GM21737 (cell line): ENCODE data around the gene NUCKS1.

Experiments used
- ATAC-seq: cut with Tn5 transposase; IDR thresholded peaks from one replicate; pipeline ENCODE4 v1.9.1; 2021; ENCODE audit warnings: mild to moderate bottlenecking, moderate library complexity; ENCODE audit not compliant: unreplicated experiment

NUCKS1 gene

GRCh38 chr1:205703072-205703471 is 46.9 kb downstream of the NUCKS1 start:
- no peak for ATAC-seq

- no peak for ATAC-seq
Measured at GRCh38 chr1:205701891-205702290, 48.1 kb downstream of the NUCKS1 start.

DNA sequence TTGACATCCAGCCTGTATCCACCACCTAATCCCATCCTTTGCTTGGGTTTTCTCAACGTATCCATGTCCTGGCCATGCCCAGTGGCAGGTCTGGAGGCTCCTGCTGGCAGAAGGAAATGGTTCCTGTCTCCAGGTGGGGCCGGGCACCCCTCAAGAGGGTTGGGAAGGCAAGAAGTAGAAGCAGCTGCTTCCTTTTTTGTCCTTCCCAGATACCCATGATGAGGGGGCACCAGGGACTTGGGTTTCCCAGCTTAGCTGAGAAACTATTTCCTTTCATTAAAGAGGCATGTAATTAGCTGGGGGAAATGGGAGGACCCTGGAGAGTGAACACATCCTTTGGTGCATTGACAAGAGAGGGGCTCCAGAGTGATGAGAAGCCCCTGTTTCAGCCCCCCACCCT is 48.6 kb downstream of the NUCKS1 start:
- no peak for ATAC-seq

DNA sequence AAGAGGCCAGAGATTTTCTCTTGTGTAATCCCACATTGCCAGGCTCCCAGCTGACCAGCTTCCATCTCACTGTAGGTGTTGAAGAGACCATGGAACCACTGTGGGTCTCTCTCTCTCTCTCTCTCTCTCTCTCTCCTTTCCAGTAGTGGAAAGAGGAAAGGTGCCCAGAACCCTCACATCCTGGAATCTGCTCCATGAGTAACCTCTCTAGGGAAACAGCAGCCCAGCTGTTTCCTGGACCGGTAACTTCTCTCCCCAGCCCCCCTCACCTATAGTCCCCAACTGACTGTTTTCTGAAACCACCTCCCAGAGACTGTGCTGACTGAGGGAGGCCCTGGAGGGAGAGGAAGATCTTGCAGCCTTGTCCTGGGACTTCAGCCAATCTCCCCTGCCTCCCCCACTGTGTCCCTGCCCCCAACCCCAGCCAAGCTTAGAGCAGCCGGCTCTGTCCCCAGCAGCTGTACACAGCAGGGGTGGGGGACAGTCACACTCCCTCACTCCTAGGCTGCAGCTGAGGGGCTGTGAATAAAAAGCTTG is 49.0 kb downstream of the NUCKS1 start:
- no peak for ATAC-seq

GRCh38 chr1:205699416-205699815 is 50.6 kb downstream of the NUCKS1 start:
- no peak for ATAC-seq

GRCh38 chr1:205698921-205699320 is 51.1 kb downstream of the NUCKS1 start:
- ATAC-seq: no peak

DNA sequence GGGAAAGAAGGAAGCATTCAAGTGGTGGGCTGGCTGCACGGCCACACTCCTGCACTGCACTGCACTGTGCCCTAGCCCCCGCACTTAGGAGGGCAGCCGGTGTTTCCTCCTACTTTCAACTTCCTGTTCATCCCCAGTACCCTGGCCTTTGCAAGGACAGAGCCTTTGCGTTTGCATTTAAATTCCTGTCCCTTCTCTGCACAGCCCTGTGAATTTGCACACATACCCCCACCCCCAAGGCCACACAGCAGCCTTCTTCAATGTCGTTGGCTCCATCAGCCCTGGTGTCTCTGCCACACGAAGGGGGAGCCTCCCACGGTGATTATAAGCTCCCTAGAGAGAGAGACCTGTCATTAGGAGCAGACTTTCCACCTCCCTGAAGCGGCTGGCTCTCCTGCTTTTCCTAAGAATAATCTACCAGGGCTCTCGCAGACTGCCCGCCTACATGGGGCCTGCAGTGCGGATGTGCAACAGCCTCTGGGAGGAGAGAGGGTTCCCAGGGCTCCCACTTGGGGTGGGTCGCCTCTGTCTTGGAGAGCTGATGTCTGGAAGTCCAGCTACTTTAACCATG is 56.5 kb downstream of the NUCKS1 start:
- ATAC-seq: no peak

GRCh38 chr1:205692423-205692822 is 57.6 kb downstream of the NUCKS1 start:
- ATAC-seq: no peak

DNA sequence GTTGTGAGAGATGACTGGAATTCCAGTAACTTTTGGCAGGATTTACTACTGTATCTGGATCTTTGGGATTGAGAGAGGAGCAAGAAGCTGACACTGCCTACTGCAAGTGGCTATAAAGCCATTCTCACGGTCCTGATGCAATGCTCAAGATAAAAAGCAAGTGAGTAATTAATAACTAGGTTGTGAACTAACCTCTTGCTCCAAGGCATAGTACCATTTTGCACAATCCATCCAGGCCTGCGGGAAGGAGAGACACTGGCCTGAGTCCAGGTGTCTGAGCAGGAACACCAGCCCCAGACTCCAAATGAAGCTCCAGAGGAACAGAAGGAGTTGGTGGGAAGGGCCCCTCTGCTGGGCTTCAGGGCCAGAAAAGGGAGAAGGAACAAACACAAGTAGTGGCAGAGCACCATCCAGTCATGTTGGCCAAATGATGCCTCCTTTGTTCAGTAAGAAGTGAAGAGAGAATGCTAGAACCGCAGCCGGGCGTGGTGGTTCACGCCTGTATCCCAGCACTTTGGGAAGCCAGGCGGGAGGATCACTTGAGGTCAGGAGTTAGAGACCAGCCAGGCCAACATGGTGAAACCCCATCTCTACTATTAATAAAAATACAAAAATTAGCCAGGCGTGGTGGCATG is 59.7 kb downstream of the NUCKS1 start:
- no peak for ATAC-seq

DNA sequence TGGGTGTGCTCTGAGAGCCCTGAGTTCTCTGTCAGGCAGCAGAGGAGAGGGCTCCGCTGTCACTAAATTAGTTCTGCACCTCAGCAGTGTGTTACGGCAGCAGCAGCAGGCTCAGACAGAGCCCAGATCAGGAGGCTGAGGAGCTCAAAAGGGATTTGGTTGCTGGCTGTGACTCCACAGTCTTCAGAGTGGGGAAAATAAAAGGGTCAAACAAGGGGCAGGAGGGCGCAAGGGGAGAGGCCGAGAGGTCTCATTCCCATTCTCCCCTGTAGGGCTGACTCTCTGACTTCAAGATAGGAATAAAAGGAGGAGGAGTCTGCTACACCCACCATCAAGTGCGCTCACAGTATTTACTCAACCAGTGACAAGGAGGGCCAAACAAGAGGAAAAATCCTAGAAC is 60.5 kb downstream of the NUCKS1 start:
- no peak for ATAC-seq

DNA sequence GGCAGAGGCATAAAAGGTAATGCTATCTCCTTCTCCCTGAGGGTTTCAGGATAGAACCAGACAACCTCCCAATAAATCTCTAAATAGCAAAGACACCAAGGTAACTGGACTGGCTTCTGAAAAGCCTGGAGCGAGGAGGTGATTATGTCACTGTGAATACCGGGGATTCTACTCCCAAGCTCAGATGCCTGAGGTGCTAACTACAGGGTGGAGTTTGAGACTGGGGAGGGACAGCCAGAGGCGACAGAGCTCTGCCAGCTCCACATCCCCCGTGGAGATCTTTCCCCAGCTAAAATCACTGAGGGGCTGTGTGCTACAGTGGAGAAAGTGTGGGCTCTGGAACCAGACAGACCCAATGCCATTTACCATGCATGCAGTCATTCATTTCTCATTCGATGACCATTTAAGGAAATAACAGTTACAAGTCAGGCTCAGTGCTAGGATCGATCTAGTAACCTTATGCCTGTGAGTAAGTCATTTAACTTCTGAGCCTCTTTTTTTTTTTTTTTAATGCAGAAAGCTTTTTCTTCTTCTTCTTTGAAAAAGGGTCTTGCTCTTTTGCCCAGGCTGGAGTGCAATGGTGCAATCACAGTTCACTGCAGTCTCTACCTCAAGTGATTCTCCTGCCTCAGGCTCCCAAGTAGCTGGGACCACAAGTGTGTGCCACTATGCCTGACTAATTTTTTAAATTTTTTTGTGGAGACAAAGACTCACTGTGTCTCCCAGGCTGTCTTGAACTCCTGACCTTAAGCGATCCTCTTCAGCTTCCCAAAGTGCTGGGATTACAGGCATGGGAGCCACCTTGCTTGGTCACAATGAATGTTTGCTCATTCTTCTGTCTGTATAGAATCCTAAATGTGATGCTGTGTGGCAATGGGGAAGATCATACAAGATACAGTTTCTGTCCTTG is 61.6 kb downstream of the NUCKS1 start:
- ATAC-seq: no peak

DNA sequence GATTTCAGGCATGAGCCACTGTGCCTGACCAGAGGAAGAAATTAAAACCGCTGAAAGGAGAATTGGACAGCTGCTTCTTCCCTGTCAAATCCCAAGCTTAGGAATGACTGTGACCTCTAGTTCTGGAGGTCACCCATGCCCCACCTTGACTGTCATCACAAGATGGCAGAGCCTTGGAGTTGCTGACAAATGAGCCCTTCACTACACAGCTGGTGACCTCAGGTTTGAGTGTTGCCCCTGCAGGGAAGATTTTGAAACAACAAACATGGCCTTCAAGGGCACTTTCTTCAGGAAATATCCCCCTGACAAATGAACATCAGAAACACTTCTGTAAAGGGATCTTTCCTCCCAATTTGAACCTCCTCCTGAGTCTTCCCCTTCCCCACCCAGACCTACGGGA is 62.7 kb downstream of the NUCKS1 start:
- no peak for ATAC-seq

GRCh38 chr1:205681364-205681763 is 68.6 kb downstream of the NUCKS1 start:
- ATAC-seq: no peak

GRCh38 chr1:205680073-205680851 is 69.7 kb downstream of the NUCKS1 start, which contains the start of gene SLC45A3:
TSS of gene SLC45A3 (minus strand) at chr1:205680509. CDS start at chr1:205664656, 15,853 bp downstream.
- ATAC-seq: no peak

GRCh38 chr1:205678286-205679111 is 71.5 kb downstream of the NUCKS1 start:
- no peak for ATAC-seq

GRCh38 chr1:205677167-205677566 is 72.8 kb downstream of the NUCKS1 start:
- no peak for ATAC-seq

DNA sequence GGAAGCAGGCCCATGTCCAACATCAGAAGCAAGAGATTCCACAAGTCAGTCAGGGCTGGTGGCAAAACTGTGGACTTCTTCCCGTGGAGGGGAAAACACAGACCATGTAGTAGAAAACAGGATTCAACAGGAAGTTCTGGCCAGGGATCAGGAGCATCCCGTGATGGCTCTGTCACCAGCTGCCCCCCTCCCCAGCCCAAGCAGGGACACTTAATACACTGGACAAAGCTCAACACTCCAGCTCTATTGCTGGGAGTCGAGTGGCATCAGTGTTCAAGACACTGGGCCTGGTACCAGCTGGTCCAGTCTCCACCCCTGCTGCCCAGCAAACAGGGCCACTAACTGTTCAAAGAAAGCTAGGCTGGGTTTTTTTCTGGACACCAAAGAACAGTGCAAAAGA is 73.4 kb downstream of the NUCKS1 start:
- ATAC-seq: no peak

DNA sequence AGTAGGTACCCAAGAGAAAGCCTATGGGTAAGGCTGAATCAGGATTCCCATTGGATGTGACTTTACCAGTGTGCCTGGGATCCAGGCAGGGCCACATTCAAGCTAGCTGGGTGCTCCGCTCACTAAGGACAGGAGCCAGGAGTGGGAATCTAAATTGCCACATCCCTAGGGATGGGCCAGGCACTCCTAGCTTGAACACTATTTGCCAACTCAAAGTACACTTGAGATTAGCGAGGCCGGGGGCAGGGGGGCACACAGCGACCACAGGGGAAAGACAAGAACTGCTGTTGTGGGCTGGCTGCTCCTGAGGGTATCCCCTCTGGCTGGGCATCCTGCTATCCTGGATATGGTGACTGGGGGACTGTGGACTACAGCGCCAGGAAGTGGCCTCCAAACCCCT is 74.0 kb downstream of the NUCKS1 start:
- ATAC-seq: no peak

DNA sequence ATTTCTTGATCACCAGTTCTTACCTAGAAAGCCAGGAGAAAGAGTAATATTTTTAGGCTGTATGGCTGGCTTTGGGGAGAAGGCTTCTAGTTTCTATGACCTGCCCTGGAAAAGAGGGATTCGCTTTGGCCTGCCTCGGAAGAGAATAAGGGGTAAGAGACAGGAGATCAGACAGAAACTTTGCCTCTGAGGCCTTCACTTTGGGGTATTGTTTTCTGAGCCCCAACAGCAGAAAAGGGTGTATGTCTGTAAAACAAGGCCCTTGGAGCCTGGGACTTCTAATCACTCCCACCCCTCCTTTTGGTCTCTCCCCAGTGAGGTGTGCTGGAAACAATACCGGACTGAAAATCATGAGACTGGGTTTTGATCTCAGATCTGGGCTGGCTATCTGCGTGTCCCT is 74.7 kb downstream of the NUCKS1 start:
- no peak for ATAC-seq

DNA sequence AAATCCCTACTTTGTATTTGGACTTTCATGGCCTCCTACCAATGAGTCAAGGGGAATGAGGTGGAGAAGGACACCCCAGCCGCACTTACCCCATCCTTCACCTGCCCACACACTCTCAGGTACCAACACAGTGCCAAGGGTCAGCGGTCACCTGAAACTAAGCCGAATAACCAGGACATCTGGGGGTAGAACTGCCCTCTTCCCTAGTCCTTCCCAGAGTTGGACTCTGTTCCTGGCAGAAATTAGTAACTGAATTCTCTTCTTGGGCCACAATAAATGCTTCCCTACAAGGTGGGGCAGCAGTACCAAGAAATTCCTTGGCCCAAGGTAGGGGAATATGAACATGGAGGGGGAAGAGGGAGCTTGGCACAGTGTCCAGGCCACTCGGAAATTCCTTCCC is 77.0 kb downstream of the NUCKS1 start:
- no peak for ATAC-seq
